ENCODE results near the gene SLC35F4. TPM values are rescaled to one million over a fixed set of nuclear protein-coding genes. Genes with fewer than 3 reads are reported as not detected.

Gene SLC35F4
- not detected for total RNA-seq

GRCh38 chr14:57865403-57866198 is at the start of gene SLC35F4:
Gene SLC35F4 (minus strand): TSS chr14:57866092.
- Mint-ChIP-seq H3K36me3 (no peaks in the 10 kb centered on the region), H3K27me3 (peaks cover 36% of the 10 kb centered on the region), H3K27ac (no peak within 1 kb of the TSS), H3K4me1 (peaks cover 2% of the 10 kb centered on the region), H3K4me3 (no peak within 1 kb of the TSS), H3K9me3 (no peaks in the 10 kb centered on the region)
- no peak for DNase-seq

GRCh38 chr14:57909626-57910025 is 43.7 kb upstream of the SLC35F4 start:
- Mint-ChIP-seq H3K9me3 (peaks cover 3% of the 10 kb centered on the region), H3K4me1 (no peaks in the 10 kb centered on the region)

GRCh38 chr14:57903954-57904353 is 38.1 kb upstream of the SLC35F4 start:
- Mint-ChIP-seq H3K9me3 (no peaks in the 10 kb centered on the region), H3K27me3 (peaks cover 6% of the 10 kb centered on the region), H3K27ac (no peak overlapping the region), H3K36me3 (no peaks in the 10 kb centered on the region), H3K4me3 (no peak overlapping the region), H3K4me1 (no peaks in the 10 kb centered on the region)
- DNase-seq: no peak

More at GRCh38 chr14:57909626-57910025, 43.7 kb upstream of the SLC35F4 start:
- no peak overlapping the region for H3K27ac Mint-ChIP-seq
- peaks cover 11% of the 10 kb centered on the region for H3K27me3 Mint-ChIP-seq
- no peak for DNase-seq
- H3K36me3 Mint-ChIP-seq: no peaks in the 10 kb centered on the region
- H3K4me3 Mint-ChIP-seq: no peak overlapping the region

- Mint-ChIP-seq H3K4me1 (no peaks in the 10 kb centered on the region), H3K9me3 (no peaks in the 10 kb centered on the region), H3K27me3 (peaks cover 15% of the 10 kb centered on the region), H3K27ac (no peak overlapping the region), H3K4me3 (no peak overlapping the region), H3K36me3 (no peaks in the 10 kb centered on the region)
- no peak for DNase-seq
Observed at GRCh38 chr14:57898837-57899572, 33.1 kb upstream of the SLC35F4 start.

- peaks cover 23% of the 10 kb centered on the region for H3K27me3 Mint-ChIP-seq
- H3K4me1 Mint-ChIP-seq: no peaks in the 10 kb centered on the region
- no peak for DNase-seq
- no peak overlapping the region for H3K27ac Mint-ChIP-seq
- H3K36me3 Mint-ChIP-seq: no peaks in the 10 kb centered on the region
- no peaks in the 10 kb centered on the region for H3K9me3 Mint-ChIP-seq
- H3K4me3 Mint-ChIP-seq: no peak overlapping the region
Observed at GRCh38 chr14:57897144-57897748, 31.4 kb upstream of the SLC35F4 start.

- Mint-ChIP-seq H3K9me3 (no peaks in the 10 kb centered on the region), H3K27ac (no peak overlapping the region), H3K27me3 (peaks cover 16% of the 10 kb centered on the region), H3K4me3 (no peak overlapping the region), H3K36me3 (no peaks in the 10 kb centered on the region), H3K4me1 (no peaks in the 10 kb centered on the region)
- DNase-seq: no peak
Observed at GRCh38 chr14:57889245-57889644, 23.4 kb upstream of the SLC35F4 start.

- DNase-seq: no peak
- Mint-ChIP-seq H3K27me3 (peaks cover 22% of the 10 kb centered on the region), H3K9me3 (no peaks in the 10 kb centered on the region), H3K36me3 (no peaks in the 10 kb centered on the region), H3K27ac (no peak overlapping the region), H3K4me3 (no peak overlapping the region), H3K4me1 (no peaks in the 10 kb centered on the region)
Observed at GRCh38 chr14:57884175-57884574, 18.3 kb upstream of the SLC35F4 start.

GRCh38 chr14:57883061-57883460 is 17.2 kb upstream of the SLC35F4 start:
- H3K4me3 Mint-ChIP-seq: no peak overlapping the region
- H3K9me3 Mint-ChIP-seq: peaks cover 2% of the 10 kb centered on the region
- H3K27ac Mint-ChIP-seq: no peak overlapping the region
- H3K36me3 Mint-ChIP-seq: no peaks in the 10 kb centered on the region
- peaks cover 22% of the 10 kb centered on the region for H3K27me3 Mint-ChIP-seq
- no peaks in the 10 kb centered on the region for H3K4me1 Mint-ChIP-seq
- no peak for DNase-seq

- Mint-ChIP-seq H3K27me3 (peaks cover 17% of the 10 kb centered on the region), H3K27ac (no peak overlapping the region), H3K9me3 (peaks cover 5% of the 10 kb centered on the region)
Observed at GRCh38 chr14:57879516-57879915, 13.6 kb upstream of the SLC35F4 start.

GRCh38 chr14:57875985-57876384 is 10.1 kb upstream of the SLC35F4 start:
- Mint-ChIP-seq H3K27ac (no peak overlapping the region), H3K4me3 (no peak overlapping the region), H3K9me3 (peaks cover 5% of the 10 kb centered on the region), H3K36me3 (no peaks in the 10 kb centered on the region), H3K27me3 (peaks cover 8% of the 10 kb centered on the region), H3K4me1 (no peaks in the 10 kb centered on the region)
- DNase-seq: no peak

More at GRCh38 chr14:57879516-57879915, 13.6 kb upstream of the SLC35F4 start:
- H3K4me3 Mint-ChIP-seq: no peak overlapping the region
- H3K36me3 Mint-ChIP-seq: no peaks in the 10 kb centered on the region
- no peak for DNase-seq
- H3K4me1 Mint-ChIP-seq: no peaks in the 10 kb centered on the region

- Mint-ChIP-seq H3K4me1 (no peaks in the 10 kb centered on the region), H3K27ac (no peak overlapping the region), H3K9me3 (peaks cover 5% of the 10 kb centered on the region), H3K4me3 (no peak overlapping the region), H3K36me3 (no peaks in the 10 kb centered on the region), H3K27me3 (peaks cover 8% of the 10 kb centered on the region)
- DNase-seq: no peak
Observed at GRCh38 chr14:57875296-57875695, 9.4 kb upstream of the SLC35F4 start.

- Mint-ChIP-seq H3K27ac (no peak overlapping the region), H3K4me1 (peaks cover 2% of the 10 kb centered on the region), H3K4me3 (no peak overlapping the region), H3K9me3 (no peaks in the 10 kb centered on the region), H3K27me3 (peaks cover 13% of the 10 kb centered on the region), H3K36me3 (no peaks in the 10 kb centered on the region)
- no peak for DNase-seq
Observed at GRCh38 chr14:57871459-57872080, 5.7 kb upstream of the SLC35F4 start.

GRCh38 chr14:57870686-57871457 is 5.0 kb upstream of the SLC35F4 start:
- H3K9me3 Mint-ChIP-seq: no peaks in the 10 kb centered on the region
- peaks cover 19% of the 10 kb centered on the region for H3K27me3 Mint-ChIP-seq
- peaks cover 2% of the 10 kb centered on the region for H3K4me1 Mint-ChIP-seq
- no peak for DNase-seq
- H3K4me3 Mint-ChIP-seq: no peak overlapping the region
- no peak overlapping the region for H3K27ac Mint-ChIP-seq
- no peaks in the 10 kb centered on the region for H3K36me3 Mint-ChIP-seq

GRCh38 chr14:57869617-57870016 is 3.7 kb upstream of the SLC35F4 start:
- Mint-ChIP-seq H3K36me3 (no peaks in the 10 kb centered on the region), H3K27me3 (peaks cover 26% of the 10 kb centered on the region), H3K9me3 (no peaks in the 10 kb centered on the region), H3K4me3 (no peak overlapping the region), H3K27ac (no peak overlapping the region), H3K4me1 (peaks cover 2% of the 10 kb centered on the region)
- DNase-seq: no peak
